ENCODE measurements around the gene TYK2.

- no peak for TF ChIP-seq MAX (IDR thresholded peaks at IDR 0.05)
- TF ChIP-seq, protein P1, sequence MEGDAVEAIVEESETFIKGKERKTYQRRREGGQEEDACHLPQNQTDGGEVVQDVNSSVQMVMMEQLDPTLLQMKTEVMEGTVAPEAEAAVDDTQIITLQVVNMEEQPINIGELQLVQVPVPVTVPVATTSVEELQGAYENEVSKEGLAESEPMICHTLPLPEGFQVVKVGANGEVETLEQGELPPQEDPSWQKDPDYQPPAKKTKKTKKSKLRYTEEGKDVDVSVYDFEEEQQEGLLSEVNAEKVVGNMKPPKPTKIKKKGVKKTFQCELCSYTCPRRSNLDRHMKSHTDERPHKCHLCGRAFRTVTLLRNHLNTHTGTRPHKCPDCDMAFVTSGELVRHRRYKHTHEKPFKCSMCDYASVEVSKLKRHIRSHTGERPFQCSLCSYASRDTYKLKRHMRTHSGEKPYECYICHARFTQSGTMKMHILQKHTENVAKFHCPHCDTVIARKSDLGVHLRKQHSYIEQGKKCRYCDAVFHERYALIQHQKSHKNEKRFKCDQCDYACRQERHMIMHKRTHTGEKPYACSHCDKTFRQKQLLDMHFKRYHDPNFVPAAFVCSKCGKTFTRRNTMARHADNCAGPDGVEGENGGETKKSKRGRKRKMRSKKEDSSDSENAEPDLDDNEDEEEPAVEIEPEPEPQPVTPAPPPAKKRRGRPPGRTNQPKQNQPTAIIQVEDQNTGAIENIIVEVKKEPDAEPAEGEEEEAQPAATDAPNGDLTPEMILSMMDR (IDR thresholded peaks at IDR 0.05; ENCODE audit: low read depth, low read length, missing input control), result no peak
- TF ChIP-seq, protein P2, sequence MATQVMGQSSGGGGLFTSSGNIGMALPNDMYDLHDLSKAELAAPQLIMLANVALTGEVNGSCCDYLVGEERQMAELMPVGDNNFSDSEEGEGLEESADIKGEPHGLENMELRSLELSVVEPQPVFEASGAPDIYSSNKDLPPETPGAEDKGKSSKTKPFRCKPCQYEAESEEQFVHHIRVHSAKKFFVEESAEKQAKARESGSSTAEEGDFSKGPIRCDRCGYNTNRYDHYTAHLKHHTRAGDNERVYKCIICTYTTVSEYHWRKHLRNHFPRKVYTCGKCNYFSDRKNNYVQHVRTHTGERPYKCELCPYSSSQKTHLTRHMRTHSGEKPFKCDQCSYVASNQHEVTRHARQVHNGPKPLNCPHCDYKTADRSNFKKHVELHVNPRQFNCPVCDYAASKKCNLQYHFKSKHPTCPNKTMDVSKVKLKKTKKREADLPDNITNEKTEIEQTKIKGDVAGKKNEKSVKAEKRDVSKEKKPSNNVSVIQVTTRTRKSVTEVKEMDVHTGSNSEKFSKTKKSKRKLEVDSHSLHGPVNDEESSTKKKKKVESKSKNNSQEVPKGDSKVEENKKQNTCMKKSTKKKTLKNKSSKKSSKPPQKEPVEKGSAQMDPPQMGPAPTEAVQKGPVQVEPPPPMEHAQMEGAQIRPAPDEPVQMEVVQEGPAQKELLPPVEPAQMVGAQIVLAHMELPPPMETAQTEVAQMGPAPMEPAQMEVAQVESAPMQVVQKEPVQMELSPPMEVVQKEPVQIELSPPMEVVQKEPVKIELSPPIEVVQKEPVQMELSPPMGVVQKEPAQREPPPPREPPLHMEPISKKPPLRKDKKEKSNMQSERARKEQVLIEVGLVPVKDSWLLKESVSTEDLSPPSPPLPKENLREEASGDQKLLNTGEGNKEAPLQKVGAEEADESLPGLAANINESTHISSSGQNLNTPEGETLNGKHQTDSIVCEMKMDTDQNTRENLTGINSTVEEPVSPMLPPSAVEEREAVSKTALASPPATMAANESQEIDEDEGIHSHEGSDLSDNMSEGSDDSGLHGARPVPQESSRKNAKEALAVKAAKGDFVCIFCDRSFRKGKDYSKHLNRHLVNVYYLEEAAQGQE (IDR thresholded peaks at IDR 0.05), result no peak
- TF ChIP-seq RAD21 (IDR thresholded peaks at IDR 0.05), result no peak
- no peak for TF ChIP-seq EGR1 (IDR thresholded peaks at IDR 0.05; ENCODE audit: low read depth in 2 of 2)
- TF ChIP-seq GABPA (IDR thresholded peaks at IDR 0.05 in 1 of 2, conservative IDR thresholded peaks at IDR 0.05 in 1 of 2), result no peak
- TF ChIP-seq, protein P3, sequence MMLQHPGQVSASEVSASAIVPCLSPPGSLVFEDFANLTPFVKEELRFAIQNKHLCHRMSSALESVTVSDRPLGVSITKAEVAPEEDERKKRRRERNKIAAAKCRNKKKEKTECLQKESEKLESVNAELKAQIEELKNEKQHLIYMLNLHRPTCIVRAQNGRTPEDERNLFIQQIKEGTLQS (IDR thresholded peaks at IDR 0.05), result no peak
- TF ChIP-seq RXRA (IDR thresholded peaks at IDR 0.05), result no peak
- no peak for TF ChIP-seq SP1 (IDR thresholded peaks at IDR 0.05)
Measured at GRCh38 chr19:10419200-10419645, 38.9 kb upstream of the TYK2 start.

All from liver (tissue), 3 donors.